Iris pigment epithelial cell (primary cell): ENCODE data around the gene CTAG1B.
"Not testable (repeated sequence)": the region's sequence is repeated elsewhere in the genome, so short reads cannot be mapped to it uniquely, and the experiment has no call there.

Source experiments
- DNase-seq: peaks from one replicate; pipeline ENCODE4 v3.0.0-alpha.2; 2011; ENCODE audit warnings: low read depth

Gene CTAG1B

DNA sequence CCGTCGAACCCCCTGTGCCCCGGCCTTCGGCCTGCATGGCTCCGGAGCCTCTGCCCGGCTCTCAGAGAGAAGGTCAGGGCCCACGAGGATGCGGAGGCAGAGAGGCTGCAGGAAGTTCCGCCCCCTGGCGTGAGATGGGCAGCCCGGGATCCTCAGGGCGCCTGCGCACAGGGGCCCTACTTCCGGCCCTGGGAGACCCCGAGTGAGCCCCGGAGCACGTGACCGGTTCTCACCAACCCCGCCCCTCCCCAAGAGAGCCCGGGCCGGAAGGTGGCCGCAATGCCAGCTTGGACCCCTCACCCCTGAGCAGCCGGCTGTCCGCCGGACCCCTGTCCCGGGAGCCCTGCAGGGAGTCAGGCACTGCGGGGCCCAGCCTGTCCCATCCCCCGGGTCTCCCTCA lies at the start of gene CTAG1B:
Gene CTAG1B (minus strand): TSS at position 101 of the 400 bp plus-strand sequence. CDS start 64 bp downstream, at position 37.
- not testable (repeated sequence) for DNase-seq

DNA sequence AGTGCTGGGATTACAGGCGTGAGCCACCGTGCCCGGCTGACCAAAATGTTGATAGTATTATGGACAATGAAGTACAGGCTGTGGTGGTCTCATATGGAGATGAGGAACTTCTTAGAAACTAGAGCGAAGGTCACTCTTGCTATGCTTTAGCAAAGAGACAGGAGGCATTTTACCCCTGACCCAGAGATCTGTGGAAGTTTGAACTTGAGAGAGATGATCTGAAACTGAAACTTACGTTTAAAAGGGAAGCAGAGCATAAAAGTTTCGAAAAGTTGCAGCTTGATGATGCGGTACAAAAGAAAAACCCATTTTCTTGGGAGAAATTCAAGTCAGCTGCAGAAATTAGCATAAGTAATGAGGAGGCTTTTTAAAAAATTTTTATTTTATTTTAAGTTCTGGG lies 42.8 kb upstream of the CTAG1B start:
- DNase-seq: no peak

GRCh38 chrX:154661170-154661569 lies 42.1 kb upstream of the CTAG1B start:
- no peak for DNase-seq

DNA sequence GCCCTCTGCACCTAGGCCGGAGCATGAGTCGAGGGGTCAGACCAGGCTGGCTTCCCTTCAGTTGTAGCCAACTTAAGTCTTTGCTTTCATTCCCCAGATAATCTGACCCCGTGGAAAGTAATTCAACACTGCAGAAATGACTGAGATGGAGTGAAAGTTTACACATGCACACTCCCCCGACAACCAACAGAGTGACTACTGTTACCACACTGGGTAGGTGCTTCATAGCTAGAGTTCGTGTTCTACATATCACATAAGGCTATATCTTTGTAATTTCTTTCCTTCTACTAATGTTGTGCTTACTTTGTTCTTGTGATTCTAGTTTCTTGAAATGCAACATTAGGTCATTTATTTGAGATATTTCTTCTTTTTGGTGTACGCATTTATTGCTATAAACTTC lies 41.5 kb upstream of the CTAG1B start:
- DNase-seq: no peak

DNA sequence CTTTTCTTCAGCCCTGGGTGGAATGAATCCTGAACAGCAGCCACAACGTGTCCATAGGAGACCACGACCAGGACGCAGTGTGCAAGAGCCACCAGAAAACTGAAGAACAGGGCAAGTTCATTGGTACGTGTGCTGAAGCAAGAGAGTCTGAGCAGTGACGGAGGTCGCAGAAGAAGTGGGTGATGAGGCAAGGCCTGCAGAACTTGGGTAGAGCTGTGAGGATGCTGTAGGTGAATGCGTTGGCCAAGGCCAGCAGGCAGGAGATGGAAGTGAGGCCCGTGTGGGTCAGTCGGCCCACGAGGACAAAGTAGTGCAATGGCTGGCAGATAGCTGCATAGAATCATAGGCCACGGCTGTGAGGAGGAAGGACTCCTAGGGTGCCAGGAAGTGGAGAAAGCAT lies 39.9 kb upstream of the CTAG1B start:
- DNase-seq: no peak

DNA sequence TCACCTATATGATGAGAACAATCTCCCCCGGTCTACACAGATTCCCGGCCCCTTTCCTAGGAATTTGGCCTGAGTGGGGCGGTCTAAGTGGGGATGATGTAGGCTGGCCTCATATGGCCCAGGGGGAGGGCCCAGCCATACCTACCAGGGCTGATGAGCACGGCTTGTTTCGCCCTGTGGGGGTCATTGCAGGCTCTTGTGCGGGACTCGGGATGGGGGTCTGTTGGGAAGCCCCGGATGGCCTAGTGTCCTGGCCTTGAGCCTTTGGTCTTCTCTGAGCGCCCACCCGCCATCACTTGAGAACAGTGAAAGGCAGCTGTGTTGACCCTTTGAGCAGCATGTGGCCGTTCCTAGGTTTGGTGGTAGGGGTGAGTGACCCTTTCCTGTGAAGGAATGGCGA lies 39.1 kb upstream of the CTAG1B start:
- DNase-seq: no peak

DNA sequence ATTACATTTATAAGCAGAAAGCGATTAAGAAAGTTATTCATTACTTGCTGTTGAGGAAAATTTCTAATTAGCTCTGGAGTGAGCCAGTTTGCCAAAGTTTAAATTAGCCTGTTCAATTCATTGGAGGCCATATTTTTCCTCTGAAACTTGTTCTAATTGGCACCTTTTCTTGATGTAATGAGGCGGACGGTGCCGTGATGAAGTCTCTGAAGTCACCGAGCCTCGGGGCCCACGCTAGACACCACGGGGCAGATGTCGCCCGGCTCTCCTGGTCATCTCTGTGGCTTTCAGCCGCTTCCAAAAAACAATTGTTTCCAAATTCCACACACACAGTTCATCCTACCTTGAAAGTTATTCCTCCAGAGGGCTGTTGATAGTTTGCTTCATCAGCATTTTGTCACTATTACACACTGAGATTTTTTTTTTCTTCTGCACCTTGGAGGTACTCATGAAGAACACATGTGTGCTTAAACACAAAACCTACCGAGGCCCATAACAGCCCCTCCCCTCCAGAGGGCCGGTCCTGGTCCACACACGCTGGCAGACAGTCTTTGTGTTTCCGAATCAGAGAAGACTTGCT lies 38.2 kb upstream of the CTAG1B start:
- DNase-seq: no peak

GRCh38 chrX:154655786-154656185 lies 36.7 kb upstream of the CTAG1B start:
- DNase-seq: no peak

DNA sequence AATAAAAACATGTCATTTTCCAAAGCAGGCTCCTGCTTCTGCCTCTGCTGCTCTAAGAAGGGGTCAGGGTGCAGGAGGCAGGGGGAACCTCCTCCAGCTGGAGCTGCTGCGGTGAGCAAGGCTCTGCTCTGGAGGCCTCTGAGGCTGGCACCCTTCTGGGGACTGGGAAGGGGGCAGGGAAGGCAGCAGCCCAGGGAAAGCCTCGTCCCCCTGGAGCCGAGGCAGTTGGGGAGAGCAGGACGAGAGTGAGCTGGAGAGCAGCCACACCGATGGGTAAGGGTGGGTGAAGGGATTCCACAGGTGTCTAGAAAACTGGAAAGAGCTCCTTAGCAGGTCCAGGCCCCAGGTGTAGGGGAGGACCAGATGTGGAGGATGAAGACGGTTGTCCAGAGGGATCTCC lies 36.3 kb upstream of the CTAG1B start:
- no peak for DNase-seq

DNA sequence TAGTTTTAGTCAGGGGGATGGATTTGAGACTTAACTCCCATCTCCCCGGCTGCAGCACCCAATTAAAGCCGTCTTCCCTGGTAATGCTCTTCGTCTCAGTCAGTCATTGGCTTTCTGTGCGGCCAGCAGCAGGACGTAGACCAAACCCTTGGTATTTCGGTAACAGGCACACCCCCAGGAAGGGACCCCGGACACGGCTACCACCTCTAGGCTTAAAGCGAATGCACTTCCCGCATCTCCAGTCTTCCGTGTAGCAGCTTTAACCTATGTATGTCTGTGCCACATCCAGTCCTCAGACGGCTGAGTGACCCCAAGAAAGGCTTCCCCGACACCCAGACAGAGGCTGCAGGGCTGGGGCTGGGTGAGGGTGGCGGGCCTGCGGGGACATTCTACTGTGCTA lies 35.8 kb upstream of the CTAG1B start:
- DNase-seq: no peak

DNA sequence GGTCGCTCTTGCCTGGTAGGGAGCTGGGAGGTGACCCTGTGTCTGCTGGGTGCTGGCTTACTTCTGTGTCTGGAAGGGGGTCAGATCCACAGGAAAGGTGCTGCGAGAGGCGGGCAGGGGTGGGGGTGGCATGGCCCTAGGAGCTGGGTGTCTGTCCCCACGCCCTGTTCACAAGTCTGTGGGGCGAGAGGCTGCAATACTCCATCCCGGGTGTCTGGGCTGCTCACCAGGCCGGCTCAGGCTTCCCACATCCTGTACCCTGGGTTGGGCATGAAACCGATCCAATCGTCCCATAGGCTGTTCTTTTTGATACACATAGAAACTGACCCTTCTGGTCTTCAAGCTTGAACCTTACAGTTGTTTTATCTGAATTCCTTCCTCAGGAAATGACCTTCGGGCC lies 35.3 kb upstream of the CTAG1B start:
- DNase-seq: no peak

- not testable (repeated sequence) for DNase-seq
Observed at GRCh38 chrX:154653413-154653812, 34.3 kb upstream of the CTAG1B start, which contains the start of gene CTAG2. CTAG2 (minus strand) TSS chrX:154653579; CDS start chrX:154653515, 64 bp downstream.

DNA sequence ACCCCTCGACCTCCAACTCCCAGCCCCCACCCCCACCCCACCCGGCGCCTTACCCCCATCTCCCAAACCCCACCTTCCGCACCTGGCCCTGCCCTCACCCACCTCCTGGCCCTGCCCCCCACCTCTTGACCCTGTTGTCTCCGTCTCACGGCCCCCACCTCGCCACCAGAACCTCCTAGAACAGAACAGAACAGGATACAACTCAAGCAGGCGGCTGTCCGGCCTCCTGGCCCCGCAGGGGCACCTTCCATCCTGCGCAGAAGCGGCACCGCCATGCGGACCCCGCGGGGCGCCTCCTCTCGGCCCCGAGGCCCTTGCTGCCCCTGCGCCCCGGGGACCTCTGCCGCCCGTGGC lies 33.9 kb upstream of the CTAG1B start:
- no peak for DNase-seq

DNA sequence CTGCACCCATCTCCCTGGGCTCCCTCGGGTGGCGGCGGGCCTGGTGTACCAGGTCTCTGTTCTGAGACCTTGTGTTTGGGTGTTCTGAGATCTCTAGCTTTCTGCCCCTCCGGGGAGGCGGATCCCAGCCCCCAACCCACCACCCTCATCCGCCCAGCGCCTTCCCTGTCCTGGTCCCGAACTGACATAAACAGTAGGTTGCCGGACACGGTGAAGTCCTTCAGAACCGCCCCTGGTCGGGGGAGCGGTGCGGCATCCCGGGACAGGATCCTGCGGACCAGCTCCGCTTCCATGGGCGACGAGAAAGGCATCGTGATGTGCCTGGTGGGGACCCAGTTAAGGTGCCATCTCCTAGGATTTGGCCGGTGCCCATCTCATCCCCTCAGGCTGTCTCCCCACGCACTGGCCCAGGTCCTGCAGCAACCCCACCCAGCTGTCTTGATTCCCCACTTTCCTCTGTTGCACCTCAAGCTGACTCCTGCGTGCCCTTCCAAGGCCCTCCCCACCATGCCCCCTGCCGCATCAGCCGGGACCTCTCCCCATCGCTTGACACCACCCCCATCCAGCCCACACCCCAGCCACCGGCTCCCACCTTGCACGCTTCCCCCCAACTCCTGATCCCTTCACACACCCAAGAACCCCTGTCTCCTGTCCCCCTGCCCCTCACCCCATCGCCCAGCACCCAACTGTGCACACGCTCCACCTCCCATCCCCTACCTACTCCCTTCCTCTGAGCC lies 33.4 kb upstream of the CTAG1B start:
- DNase-seq: no peak

GRCh38 chrX:154650221-154650510 lies 31.1 kb upstream of the CTAG1B start:
- DNase-seq: no peak

DNA sequence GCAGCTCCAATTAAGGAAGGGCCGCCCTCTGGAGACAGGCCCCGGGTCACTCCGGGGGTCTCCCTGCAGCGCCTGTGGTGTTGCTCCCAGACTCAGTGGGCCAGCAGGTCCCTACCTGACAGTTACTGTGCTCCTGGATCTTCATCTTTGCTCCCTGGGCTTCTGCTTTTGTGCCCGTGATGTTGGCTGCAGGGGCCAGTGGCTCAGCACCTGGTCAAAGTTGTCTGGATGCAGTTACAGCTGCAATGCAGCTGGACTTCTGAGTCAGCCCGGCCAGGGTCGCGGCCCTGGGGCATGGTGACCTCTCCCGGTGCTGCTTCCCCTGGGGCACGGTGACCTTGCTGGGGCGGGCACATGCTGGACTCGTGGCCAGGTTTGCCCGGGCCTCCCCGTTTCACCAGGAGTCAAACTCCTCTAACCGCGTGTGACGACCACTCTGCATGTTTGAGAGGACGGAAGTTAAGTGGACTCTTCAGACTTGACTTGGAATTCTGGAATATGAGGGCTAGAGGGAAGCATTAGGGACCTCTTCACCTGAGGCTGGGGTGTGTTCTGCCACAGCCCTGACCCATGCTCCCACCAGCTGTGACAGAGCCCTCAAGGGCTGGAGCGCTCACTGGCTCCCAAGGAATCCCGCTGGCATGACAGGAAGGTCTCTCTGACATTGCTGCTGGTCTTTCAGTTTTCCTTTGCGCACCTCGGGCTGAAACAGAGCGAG lies 30.6 kb upstream of the CTAG1B start:
- no peak for DNase-seq

DNA sequence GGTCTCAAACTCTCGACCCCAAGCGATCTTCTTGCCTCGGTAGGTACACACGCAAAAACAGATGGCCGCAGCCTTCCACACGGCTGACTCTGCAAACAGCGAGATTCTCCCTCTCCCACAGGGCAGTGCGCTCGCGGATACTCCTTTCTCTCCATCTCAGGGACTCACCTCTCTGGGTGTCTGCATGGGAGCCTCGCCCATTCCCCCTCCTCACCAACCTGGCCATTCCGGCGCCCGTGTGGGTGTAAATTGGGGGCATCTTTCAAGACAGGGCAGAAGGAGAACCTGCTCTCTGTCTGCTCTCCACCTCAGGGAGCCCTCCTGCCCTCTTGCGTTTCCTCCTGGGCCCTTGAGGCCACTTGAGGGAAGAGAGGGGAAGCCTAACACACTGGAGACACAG lies 29.8 kb upstream of the CTAG1B start:
- DNase-seq: no peak

- DNase-seq: not testable (repeated sequence)
Observed at GRCh38 chrX:154645745-154646378, 26.8 kb upstream of the CTAG1B start.

DNA sequence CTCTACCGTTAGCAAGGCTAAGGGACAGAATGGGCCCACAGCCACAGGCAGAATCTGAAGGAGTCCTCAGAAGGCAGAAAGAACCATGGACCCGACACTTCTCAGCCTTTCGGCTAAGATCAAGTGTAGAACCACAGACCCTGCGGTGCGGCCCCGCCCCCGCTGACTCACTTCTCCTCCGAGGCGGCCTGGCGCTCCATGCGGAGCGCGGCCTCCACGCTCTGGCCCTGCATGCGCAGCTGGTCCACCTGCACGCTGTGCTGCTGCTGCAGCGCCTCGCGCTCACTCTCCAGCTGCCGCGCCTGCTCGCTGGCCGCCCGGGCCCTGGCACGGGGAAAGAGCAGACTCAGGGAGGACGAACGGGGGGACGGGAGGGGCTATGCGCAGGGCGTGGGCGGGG lies 24.6 kb upstream of the CTAG1B start:
- not testable (repeated sequence) for DNase-seq

DNA sequence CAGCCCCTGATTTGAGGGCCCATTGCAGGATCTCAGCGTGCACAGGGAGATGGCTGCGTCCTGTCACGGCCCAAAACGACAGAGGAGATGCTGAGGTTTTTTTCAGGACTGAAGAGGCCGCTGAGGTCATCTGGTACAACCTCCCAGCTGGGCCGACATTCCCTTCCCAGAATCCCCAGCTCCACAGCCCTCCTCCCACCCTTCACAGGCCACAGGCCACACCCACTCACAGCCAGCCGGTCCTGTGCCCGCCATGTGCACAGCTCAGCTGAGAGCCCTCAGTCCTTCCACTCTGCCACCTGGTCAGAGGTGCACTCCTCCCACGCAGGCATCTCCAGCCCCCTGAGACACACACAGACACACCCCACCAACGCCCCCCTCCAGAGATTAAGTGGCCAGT lies 22.7 kb upstream of the CTAG1B start:
- not testable (repeated sequence) for DNase-seq

- DNase-seq: not testable (repeated sequence)
Observed at GRCh38 chrX:154633661-154634060, 14.6 kb upstream of the CTAG1B start.

DNA sequence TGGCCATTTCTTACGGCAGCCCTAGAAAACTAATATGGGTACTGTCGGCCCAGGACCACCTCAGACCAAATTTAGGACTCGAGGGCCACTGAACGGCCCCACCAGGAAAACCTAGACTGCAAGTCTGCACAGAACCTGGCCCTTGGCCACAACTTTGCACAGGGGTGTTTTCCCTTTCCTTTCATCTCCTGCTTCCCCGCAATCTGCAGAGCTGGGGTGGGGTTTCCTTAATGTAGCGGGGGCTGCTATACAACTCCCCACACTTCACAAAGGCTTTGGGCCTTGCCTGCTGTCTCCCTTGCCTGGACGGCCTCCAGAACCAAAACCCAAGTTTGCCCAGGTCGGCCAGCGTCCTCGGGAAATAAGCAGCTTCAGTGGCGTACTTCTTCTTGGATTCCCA lies 11.9 kb upstream of the CTAG1B start:
- not testable (repeated sequence) for DNase-seq

DNA sequence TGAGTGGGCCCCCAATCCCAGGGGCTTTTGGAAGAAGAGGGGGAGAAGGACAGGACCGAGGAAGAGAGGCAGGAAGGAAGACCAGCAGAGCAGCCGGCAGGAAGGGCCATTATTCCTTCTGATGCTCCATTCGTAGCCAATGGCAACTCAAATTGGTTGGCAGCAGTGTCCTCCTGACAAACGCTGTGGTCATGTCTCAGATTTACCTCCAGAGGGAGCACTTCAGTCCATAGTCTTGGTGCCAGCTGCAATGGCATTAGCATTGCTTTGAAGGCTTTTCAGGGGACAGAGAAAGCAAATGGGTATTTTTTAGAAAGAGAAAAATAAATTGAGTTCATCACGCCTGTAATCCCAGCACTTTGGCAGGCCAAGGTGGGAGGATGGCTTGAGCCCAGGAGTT lies 9.9 kb upstream of the CTAG1B start:
- DNase-seq: not testable (repeated sequence)
